Ovary (tissue), 3 donors: ENCODE measurements around the gene SNRPA1.

Source experiments
- CTCF ChIP-seq, 3 donors: fragments of 450-650 bp in 2 of 3; fragments of 200-600 bp in 1 of 3; IDR thresholded peaks; one replicate each; pipeline versions ENCODE4 v1.5.1 to v1.8.0; 2016 to 2022; ENCODE audit warnings: antibody characterized with exemption in 3 of 3, mild to moderate bottlenecking in 1 of 3
- POLR2A ChIP-seq: fragments of 450-650 bp; IDR thresholded peaks from one replicate; pipeline ENCODE4 v1.6.1; 2017; ENCODE audit warnings: antibody characterized with exemption, mild to moderate bottlenecking, moderate library complexity
- donor health status: DM: no; HTN: no; CAD: no.

GRCh38 chr15:101324524-101325177 lies 29.6 kb upstream of the SNRPA1 start:
- TF ChIP-seq CTCF (IDR thresholded peaks at IDR 0.05) (no peak), POLR2A (no peak)
